Suprapubic skin (tissue), 4 donors: Measurements from ENCODE around the gene TCTA. TPM values are rescaled to one million over a fixed set of nuclear protein-coding genes. Genes with fewer than 3 reads are reported as not detected.

Source experiments
- DNase-seq, 2 donors: peaks; one replicate each; pipeline ENCODE4 v3.0.0-alpha.2; 2019; ENCODE audit warnings: low spot score in 2 of 2
- H3K27ac ChIP-seq: fragments of 200-600 bp; sonication (generic); one replicate; pipeline ENCODE4 v1.5.1; 2019
- H3K27me3 ChIP-seq: fragments of 200-600 bp; sonication (generic); one replicate; pipeline ENCODE4 v1.5.1; 2019
- H3K36me3 ChIP-seq: fragments of 200-600 bp; sonication (generic); one replicate; pipeline ENCODE4 v1.5.1; 2019
- H3K4me1 ChIP-seq: fragments of 200-600 bp; sonication (generic); one replicate; pipeline ENCODE4 v1.5.1; 2019
- H3K4me3 ChIP-seq: fragments of 200-600 bp; sonication (generic); one replicate; pipeline ENCODE4 v1.5.1; 2019; ENCODE audit warnings: mild to moderate bottlenecking
- H3K9me3 ChIP-seq: fragments of 200-600 bp; sonication (generic); one replicate; pipeline ENCODE4 v1.5.1; 2019
- CTCF ChIP-seq, 2 donors: fragments of 200-600 bp in 1 of 2; fragments of 450-650 bp in 1 of 2; sonication (generic) in 1 of 2; IDR thresholded peaks; one replicate each; pipeline ENCODE4 v1.5.1; 2016 to 2019; ENCODE audit warnings: antibody characterized with exemption in 2 of 2, mild to moderate bottlenecking in 1 of 2, moderate library complexity in 1 of 2
- EP300 ChIP-seq: sonication (generic); formaldehyde crosslinking; IDR thresholded peaks from one replicate; pipeline ENCODE4 v1.6.1; 2017; ENCODE audit warnings: antibody characterized with exemption
- POLR2A ChIP-seq, 2 donors: fragments of 450-650 bp; IDR thresholded peaks; one replicate each; pipeline ENCODE4 v1.6.1; 2017; ENCODE audit warnings: antibody characterized with exemption in 2 of 2, mild to moderate bottlenecking in 2 of 2, moderate library complexity in 2 of 2
- POLR2AphosphoS5 ChIP-seq, 3 donors: sonication (generic); formaldehyde crosslinking; IDR thresholded peaks; one replicate each; pipeline ENCODE4 v1.6.1; 2017; ENCODE audit warnings: antibody characterized with exemption in 3 of 3
- WGBS: methylation state at CpG from one replicate; pipeline ENCODE4 v1.1.5; 2018; 5-methylcytosine and 5-hydroxymethylcytosine counted together
- total RNA-seq, 4 donors: library from RNA; depleted of rRNA; stranded (reverse); fragments of >200 nt; gene quantifications; one replicate each; pipeline ENCODE4 v1.1.0, GENCODE V29; 2016

TCTA gene
- total RNA-seq, 4 donors from 2014 or later, result 10.8 to 25.5 (median 19.6) TPM

DNA sequence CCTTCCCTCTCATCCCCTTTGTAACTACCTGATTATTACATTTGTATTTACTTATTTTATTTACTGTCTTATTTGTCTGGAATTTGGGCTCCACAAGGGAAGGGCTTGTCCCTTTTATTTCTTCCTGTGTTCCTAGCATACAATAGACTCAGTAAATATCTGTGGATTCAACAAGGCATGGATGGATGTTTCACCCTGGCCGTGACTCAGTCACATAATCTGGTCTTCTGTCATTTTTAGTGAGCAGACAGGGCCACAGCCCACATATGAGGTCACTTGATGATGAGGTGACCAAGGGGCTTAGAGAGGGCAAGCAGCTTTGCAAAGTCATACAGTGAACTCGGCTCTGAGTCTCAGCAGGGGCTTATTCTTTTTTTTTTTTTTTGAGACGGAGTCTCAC is 50.0 kb downstream of the TCTA start:
- TF ChIP-seq POLR2A (IDR thresholded peaks at IDR 0.05) (no peak), CTCF (IDR thresholded peaks at IDR 0.05) (no peak)
- WGBS, result 76% methylated on average over 3 of the region's 3 CpGs
- Histone ChIP-seq H3K27ac (no peak overlapping the region), H3K36me3 (no peaks in the 10 kb centered on the region), H3K27me3 (no peaks in the 10 kb centered on the region), H3K4me3 (no peak overlapping the region), H3K9me3 (no peaks in the 10 kb centered on the region), H3K4me1 (peaks cover 25% of the 10 kb centered on the region)
- DNase-seq, result no peak

- H3K4me1 ChIP-seq, result peaks cover 39% of the 10 kb centered on the region
- no peaks in the 10 kb centered on the region for H3K36me3 ChIP-seq
- no peaks in the 10 kb centered on the region for H3K27me3 ChIP-seq
- 83% methylated on average over 17 of the region's 18 CpGs for WGBS
- no peaks in the 10 kb centered on the region for H3K9me3 ChIP-seq
- no peak overlapping the region for H3K4me3 ChIP-seq
- no peak for TF ChIP-seq POLR2A (IDR thresholded peaks at IDR 0.05)
- no peak for TF ChIP-seq POLR2AphosphoS5 (IDR thresholded peaks at IDR 0.05)
- TF ChIP-seq EP300, result no peak
- DNase-seq, result no peak
- H3K27ac ChIP-seq, result peak overlapping the region; percentile 50
Observed at GRCh38 chr3:49465270-49466034, 53.2 kb downstream of the TCTA start.

Other genes with a start within 250 kb of the TCTA start
- 10 to 100 TPM; 29.0 to 48.2 (median 35.3) TPM for gene CCDC71, start 246.1 kb upstream of the TCTA start, total RNA-seq
- 10 to 100 TPM; 53.1 to 63.6 (median 59.3) TPM for gene KLHDC8B, start 240.8 kb upstream of the TCTA start, total RNA-seq
- 1 to 10 TPM; 5.9 to 9.0 (median 8.5) TPM for gene C3orf62, start 135.2 kb upstream of the TCTA start, total RNA-seq
- gene USP4, start 72.4 kb upstream of the TCTA start, total RNA-seq, result 10 to 100 TPM; 29.1 to 76.8 (median 35.5) TPM
- 100 to 1,000 TPM; 115 to 130 (median 122) TPM for gene GPX1, start 54.1 kb upstream of the TCTA start, total RNA-seq
- gene RHOA, start 447 bp upstream of the TCTA start, total RNA-seq, result 100 to 1,000 TPM; 315 to 373 (median 341) TPM
- 10 to 100 TPM in 1 of 4 donors, 1 to 10 TPM in 3; 2.2 to 17.3 (median 5.0) TPM for gene AMT, start 10.1 kb downstream of the TCTA start, total RNA-seq
- gene NICN1, start 16.9 kb downstream of the TCTA start, total RNA-seq, result 10 to 100 TPM in 2 of 4 donors, 1 to 10 TPM in 2; 4.7 to 11.5 (median 9.1) TPM
- 100 to 1,000 TPM in 1 of 4 donors, 10 to 100 TPM in 3; 42.1 to 102 (median 76.6) TPM for gene DAG1, start 57.8 kb downstream of the TCTA start, total RNA-seq
- gene BSN, start 142.1 kb downstream of the TCTA start, total RNA-seq, result under 1 TPM; 0.04 to 0.59 (median 0.15) TPM